GM12872 (cell line): ENCODE data around the gene ARSD.

Source experiments
- TF ChIP-seq, protein P1 (sequence below): IDR thresholded peaks from 3 replicates; pipeline ENCODE4 v1.5.1; 2011; ENCODE audit warnings: low read depth, mild to moderate bottlenecking, low read length, moderate library complexity; ENCODE audit not compliant: insufficient read depth

The ARSD gene

DNA sequence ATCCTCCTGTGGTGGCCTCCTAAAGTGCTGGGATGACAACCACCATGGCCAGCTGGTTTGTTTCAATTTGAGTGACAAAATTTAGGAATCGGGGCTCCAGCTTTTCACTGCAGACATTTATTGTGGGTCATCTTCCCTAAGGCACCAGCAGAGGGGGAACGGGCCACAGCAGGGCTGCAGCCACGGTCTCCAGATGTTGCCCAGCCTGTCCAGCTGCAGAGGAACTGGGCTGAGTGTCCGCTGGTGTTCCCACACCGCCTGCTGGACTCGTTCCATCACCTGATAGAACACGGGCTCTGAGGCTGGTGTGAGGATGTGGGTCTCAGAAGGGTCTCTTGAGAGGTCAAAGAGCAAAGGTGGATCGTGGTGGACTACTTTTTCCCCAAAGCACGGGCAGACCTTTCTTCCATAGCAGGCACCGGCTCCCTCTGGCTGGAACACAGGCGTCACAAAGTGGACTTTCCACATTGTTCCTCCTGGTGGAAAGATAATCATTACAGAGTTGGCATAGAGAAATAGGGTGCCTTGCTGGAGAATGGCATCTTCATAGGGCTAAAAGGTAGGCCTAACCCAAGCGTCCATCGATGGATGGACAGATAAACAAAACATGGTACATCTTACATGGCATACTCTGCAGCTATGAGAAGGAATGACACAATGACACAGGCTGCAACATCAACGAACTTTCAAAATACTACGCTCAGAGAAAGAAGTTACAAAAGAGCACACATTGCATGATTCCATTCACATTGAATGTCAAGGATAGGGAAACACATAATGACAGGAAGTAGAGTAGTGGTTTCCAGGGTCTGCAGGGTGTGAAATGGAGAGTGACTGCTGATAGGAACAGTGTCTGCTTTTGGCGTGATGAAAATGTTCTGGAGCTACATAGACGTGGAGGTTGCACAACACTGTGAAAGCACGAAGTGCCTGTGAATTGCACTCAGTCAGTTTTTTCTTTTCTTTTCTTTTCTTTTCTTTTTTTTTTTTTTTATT, 5.9 kb upstream of the ARSD start:
- TF ChIP-seq, protein P1, sequence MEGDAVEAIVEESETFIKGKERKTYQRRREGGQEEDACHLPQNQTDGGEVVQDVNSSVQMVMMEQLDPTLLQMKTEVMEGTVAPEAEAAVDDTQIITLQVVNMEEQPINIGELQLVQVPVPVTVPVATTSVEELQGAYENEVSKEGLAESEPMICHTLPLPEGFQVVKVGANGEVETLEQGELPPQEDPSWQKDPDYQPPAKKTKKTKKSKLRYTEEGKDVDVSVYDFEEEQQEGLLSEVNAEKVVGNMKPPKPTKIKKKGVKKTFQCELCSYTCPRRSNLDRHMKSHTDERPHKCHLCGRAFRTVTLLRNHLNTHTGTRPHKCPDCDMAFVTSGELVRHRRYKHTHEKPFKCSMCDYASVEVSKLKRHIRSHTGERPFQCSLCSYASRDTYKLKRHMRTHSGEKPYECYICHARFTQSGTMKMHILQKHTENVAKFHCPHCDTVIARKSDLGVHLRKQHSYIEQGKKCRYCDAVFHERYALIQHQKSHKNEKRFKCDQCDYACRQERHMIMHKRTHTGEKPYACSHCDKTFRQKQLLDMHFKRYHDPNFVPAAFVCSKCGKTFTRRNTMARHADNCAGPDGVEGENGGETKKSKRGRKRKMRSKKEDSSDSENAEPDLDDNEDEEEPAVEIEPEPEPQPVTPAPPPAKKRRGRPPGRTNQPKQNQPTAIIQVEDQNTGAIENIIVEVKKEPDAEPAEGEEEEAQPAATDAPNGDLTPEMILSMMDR: no peak

DNA sequence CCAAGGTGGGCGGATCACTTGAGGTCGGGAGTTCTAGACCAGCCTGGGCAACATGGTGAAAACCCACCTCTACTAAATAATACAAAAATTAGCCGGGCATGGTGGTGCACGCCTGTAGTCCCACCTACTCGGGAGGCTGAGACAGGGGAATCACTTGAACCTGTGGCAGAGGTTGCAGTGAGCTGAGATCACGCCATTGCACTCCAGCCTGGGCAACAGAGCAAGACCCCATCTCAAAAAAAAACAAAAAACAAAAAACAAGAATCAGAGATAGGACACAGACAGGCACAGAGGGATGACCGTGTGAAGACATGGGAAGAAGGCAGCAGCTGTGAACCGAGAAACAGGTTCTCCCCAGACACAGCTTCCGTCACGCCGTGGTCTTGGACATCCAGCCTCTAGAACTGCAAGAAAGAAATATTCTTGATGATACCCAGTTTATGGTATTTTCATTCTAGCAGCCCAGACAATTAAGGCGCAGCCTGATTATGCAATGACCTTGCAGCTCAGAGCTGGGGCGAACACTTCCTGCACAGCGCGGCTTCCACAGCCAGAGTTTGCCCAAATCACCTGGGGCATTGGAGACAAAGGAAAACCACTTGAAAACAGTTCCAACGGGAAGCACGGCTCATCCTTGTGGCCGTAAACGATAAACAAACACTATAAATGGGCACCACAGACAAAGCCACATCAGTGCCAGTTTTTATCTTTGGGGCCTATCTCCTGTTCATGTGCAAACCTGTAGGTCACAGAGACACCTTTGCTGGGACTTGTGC, 4.2 kb upstream of the ARSD start:
- TF ChIP-seq, protein P1: no peak

DNA sequence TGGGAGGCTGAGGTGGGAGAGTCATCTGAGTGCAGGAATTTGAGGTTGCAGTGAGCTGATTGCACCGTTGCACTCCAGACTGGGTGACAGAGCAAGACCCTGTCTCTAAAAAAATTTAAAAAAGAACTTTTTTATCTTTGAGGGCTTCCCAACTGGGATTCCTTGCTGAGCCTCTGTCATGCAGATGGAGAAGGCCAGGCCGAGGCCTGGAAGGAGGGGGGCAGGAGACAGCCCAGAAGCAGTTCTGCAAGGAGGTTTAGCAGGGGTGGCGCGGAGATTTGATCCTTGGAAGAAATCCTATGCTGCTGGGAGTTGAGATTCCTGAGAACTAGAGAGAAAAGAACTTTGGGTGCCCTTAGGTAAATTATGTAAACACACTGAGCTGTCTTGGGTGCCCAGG, 2.5 kb upstream of the ARSD start:
- TF ChIP-seq, protein P1: no peak

DNA sequence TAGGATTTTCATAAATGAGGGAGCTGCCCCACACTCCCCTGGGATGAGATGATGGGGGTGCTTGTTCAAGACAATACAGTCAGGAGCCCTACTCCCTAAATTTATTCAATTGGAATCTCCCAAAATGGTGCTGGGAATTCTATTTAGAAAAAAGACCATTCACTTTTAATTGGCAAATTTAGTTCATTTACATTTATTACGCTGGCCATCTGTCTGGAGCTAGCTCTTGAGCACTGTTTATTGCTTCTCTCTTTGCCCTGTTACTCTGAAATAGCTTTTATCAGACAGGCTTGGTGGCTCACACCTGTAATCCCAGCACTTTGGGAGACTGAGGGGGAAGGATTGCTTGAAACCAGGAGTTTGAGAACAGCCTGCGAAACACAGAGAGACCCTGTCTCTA, 2.0 kb upstream of the ARSD start:
- TF ChIP-seq, protein P1: no peak

DNA sequence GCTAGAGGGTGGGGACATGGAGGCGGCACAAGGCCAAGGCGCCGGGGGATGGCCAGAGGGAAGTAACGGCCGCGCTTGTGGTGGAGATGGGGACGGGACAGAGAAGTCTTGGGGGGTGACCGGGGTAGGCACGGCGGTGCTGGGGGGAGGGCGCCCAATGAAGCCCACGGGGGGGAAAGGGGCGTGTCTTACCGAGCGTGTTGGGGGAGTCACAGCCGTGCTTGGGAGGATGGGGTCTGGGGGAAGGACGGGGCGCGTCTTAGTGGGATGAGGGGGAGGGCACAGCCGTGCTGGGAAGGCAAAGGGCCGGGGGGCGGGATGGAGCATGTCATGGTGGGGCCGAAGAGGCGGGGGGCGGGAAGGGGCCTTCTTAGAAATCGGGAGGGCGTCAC, 952 bp downstream of the ARSD start:
- TF ChIP-seq, protein P1: no peak

DNA sequence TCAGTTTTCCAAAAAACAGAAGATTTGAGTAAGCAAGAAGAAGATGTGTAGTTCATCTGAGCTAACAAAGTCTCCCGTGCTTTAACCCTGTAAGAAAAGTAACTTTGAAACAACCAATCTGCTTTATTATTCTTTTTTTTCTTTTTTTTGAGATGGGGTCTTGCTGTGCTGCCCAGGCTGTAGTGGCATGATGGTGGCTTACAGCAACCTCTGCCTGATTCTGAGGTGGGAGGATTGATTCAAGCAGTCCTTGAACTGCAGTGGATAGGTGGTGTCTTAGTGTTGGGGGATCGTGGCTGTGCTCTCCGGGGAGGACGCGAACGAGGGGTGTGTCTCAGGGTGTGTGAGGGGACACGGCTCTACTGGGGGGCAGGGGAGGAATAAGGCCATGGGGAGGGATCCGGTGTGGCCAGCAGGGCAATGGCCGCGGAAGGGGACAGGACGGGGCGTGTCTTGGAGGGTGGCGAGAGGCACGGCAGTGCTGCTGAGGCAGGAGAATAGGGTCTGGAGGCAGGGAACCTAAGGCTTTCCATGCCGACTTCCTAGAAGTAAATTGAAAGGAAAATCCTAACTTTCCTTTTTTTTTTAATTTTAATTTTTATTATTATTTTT, 2.4 kb downstream of the ARSD start:
- TF ChIP-seq, protein P1: no peak

DNA sequence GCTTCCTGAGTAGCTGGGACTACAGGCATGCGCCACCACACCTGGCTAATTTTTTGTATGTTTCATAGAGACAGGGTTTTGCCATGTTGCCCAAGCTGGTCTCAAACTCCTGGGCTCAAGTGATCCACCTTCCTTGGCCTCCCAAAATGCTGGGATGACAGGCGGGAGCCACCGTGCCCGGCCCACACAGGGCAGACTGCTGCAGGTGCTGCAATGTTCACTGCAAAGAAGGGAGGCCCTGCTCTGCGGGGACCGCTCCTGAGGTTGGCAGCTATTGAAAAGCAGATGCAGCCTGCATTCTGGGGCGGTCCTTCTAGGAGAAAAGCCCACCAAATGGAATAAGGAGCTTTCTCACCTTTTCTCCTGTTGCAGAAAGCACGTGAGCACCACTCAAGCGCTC, 5.0 kb downstream of the ARSD start:
- TF ChIP-seq, protein P1: no peak
